ENCODE data around the gene RAET1E. TPM values are rescaled to one million over a fixed set of nuclear protein-coding genes. Genes with fewer than 3 reads are reported as not detected.

The RAET1E gene
- total RNA-seq, 1 experiment from 2014 or later: not detected

DNA sequence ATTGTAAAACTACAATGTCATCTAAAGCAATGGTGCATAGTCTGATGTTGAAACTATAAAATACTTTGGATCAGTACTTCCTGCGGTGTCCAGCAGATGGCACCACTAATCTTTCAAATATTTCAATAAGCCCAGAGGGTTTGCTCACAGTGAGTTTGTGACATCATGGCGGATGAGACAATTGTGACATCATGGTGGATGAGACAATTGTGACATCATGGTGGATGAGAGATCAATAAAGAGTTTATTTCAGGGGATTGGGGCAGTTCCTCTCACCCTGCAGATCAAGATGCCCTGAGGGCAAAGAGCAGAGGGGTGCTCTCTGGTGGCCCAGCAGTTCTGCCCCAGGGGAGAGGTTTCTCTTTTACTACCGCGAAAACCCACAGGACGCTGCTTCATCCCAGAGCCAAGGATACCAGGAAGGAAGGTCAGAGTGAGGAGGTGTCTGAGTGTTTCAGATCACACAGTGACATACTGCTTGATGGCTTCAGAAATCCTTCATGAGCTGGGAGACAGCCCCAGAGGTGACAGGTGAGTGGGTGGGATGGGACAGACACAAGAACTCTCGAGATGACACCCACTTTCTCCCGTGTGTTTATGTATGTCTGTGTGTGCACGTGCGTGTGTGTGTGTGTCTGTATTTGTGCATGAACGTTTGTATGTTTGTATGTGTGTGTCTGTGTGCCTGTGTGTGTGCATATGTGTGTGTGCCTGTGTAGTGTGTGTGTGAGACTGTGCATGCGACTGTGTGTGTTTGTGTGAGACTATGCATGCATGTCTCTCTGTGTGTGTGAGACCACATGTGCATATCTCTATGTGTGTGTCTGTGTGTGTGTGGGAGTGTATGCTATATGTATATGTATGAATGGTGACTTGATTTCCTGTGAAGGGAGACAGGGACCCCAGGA is 36.6 kb upstream of the RAET1E start:
- no peak overlapping the region for H3K14ac ChIP-seq (ENCODE audit: insufficient read depth, low read length)
- H3K27ac ChIP-seq (ENCODE audit: insufficient read length, low read depth, low read length): no peak overlapping the region
- H3K23me2 ChIP-seq (ENCODE audit: insufficient read length, low read depth, low read length, poor library complexity, severe bottlenecking): peaks cover 6% of the 10 kb centered on the region
- no peak overlapping the region for H2BK12ac ChIP-seq (ENCODE audit: insufficient read length, low read depth, low read length)
- H3K4me1 ChIP-seq (ENCODE audit: insufficient read depth, low read length): no peaks in the 10 kb centered on the region
- peaks cover 97% of the 10 kb centered on the region for H3K27me3 Mint-ChIP-seq (ENCODE audit: low read depth)
- no peak for DNase-seq
- H4K91ac ChIP-seq (ENCODE audit: insufficient read length, low read depth, low read length): no peak overlapping the region
- no peak overlapping the region for H3K4me2 ChIP-seq (ENCODE audit: insufficient read depth, insufficient read length, low read length)
- no peaks in the 10 kb centered on the region for H4K20me1 ChIP-seq (ENCODE audit: control insufficient read depth, insufficient read depth, insufficient read length)
- peaks cover 44% of the 10 kb centered on the region for H3K27me3 ChIP-seq (ENCODE audit: insufficient read depth, low read length)
- H3K18ac ChIP-seq (ENCODE audit: insufficient read length, low read depth, low read length): no peak overlapping the region
- H2BK120ac ChIP-seq (ENCODE audit: low read depth, low read length, poor library complexity, severe bottlenecking): no peak overlapping the region
- H3K4ac ChIP-seq (ENCODE audit: low read depth, low read length): no peak overlapping the region
- no peak overlapping the region for H2AFZ ChIP-seq (ENCODE audit: low read length)
- peaks cover 6 to 8% of the 10 kb centered on the region in 2 experiments for H3K4me1 Mint-ChIP-seq
- H2BK15ac ChIP-seq (ENCODE audit: low read depth, low read length): no peak overlapping the region
- H3K9ac ChIP-seq (ENCODE audit: extremely low read depth, insufficient read length, low read length): no peak overlapping the region
- no peak overlapping the region for H3T11ph ChIP-seq (ENCODE audit: low read length)
- H4K8ac ChIP-seq (replicated peaks; ENCODE audit: insufficient read length, low read depth, low read length): no peak overlapping the region
- no peak overlapping the region for H3K23ac ChIP-seq (ENCODE audit: insufficient read length, low read depth, low read length)
- no peak overlapping the region for H4K5ac ChIP-seq (ENCODE audit: insufficient read length, low read depth, low read length)
- no peaks in the 10 kb centered on the region for H3K9me3 ChIP-seq (ENCODE audit: control insufficient read depth, low read depth, low read length)
- H2AK5ac ChIP-seq (ENCODE audit: insufficient read length, low read length): no peak overlapping the region
- no peak overlapping the region for H2BK5ac ChIP-seq (ENCODE audit: insufficient read length, low read length)
- peaks cover 0 to 4% (median 3%) of the 10 kb centered on the region in 3 experiments; a peak in 3 of 7 replicates for H3K36me3 Mint-ChIP-seq (ENCODE audit: insufficient read depth in 1 of 3, low read depth in 3 of 3)
- H3K56ac ChIP-seq (ENCODE audit: insufficient read length, low read depth, low read length): no peak overlapping the region
- H3K4me3 Mint-ChIP-seq: no peak overlapping the region
- peaks cover 0 to 5% of the 10 kb centered on the region in 2 experiments; a peak in 1 of 5 replicates for H3K9me3 Mint-ChIP-seq
- H2BK20ac ChIP-seq (ENCODE audit: low read depth, low read length, poor library complexity, severe bottlenecking): no peak overlapping the region
- TF ChIP-seq, protein P1, sequence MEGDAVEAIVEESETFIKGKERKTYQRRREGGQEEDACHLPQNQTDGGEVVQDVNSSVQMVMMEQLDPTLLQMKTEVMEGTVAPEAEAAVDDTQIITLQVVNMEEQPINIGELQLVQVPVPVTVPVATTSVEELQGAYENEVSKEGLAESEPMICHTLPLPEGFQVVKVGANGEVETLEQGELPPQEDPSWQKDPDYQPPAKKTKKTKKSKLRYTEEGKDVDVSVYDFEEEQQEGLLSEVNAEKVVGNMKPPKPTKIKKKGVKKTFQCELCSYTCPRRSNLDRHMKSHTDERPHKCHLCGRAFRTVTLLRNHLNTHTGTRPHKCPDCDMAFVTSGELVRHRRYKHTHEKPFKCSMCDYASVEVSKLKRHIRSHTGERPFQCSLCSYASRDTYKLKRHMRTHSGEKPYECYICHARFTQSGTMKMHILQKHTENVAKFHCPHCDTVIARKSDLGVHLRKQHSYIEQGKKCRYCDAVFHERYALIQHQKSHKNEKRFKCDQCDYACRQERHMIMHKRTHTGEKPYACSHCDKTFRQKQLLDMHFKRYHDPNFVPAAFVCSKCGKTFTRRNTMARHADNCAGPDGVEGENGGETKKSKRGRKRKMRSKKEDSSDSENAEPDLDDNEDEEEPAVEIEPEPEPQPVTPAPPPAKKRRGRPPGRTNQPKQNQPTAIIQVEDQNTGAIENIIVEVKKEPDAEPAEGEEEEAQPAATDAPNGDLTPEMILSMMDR (conservative IDR thresholded peaks at IDR 0.05): peak; percentile 83
- H3K27ac Mint-ChIP-seq: no peak overlapping the region
- H3K79me1 ChIP-seq (ENCODE audit: insufficient read depth, low read depth, low read length, poor library complexity, severe bottlenecking): no peaks in the 10 kb centered on the region
- WGBS (ENCODE audit: extremely low coverage, insufficient read length, low lambda C conversion rate): no CpG with 5 or more reads among the region's 11 CpGs
- no peaks in the 10 kb centered on the region for H3K79me2 ChIP-seq (ENCODE audit: insufficient read depth, low read length)
